ENCODE data around the gene TECPR2.

DNA sequence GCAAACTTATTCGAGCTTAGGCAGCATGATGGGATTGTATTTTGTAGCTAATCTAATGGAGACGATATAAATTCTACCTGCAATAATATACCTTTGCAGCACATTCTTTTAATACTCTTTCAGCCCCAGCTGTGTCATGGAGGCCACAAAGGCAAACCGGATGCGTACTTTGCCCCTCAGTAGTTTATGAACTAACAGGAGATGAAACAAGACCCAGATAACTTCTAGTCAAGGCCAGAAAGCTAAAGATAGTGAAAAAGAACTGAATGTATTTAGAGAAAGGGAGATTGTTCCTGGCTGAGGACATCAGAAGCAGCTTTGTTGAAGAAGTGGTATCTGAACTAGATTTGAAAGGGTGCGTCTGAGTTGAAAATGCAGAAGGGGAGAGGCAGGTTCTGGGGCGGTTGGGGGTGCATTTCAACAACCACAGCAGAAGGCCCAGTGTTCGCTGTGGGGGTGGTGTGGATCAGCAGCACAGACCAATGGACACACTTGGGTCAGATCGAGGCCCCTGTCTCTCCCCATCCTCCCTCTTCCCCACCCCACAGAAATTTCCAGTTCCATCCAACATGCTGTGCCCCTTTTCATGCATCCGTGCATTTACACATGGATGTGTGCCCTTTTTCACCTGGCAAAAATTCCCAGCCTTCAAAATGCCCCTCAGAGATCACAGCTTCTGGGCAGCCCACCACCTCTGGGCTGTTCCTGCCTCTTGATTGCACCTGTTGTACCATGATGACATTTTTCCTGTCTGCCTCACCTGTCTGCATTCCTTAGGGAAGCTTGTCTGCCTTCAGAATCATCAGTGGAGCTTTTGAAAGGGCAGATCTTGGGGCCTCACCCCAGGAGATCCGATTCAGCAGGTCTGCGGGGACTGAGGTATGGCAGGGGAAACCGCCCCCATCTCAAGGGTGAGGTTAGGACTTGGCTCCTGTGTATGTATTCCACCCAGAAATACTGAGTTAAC is 41.0 kb upstream of the TECPR2 start:
- TF ChIP-seq, protein P1, sequence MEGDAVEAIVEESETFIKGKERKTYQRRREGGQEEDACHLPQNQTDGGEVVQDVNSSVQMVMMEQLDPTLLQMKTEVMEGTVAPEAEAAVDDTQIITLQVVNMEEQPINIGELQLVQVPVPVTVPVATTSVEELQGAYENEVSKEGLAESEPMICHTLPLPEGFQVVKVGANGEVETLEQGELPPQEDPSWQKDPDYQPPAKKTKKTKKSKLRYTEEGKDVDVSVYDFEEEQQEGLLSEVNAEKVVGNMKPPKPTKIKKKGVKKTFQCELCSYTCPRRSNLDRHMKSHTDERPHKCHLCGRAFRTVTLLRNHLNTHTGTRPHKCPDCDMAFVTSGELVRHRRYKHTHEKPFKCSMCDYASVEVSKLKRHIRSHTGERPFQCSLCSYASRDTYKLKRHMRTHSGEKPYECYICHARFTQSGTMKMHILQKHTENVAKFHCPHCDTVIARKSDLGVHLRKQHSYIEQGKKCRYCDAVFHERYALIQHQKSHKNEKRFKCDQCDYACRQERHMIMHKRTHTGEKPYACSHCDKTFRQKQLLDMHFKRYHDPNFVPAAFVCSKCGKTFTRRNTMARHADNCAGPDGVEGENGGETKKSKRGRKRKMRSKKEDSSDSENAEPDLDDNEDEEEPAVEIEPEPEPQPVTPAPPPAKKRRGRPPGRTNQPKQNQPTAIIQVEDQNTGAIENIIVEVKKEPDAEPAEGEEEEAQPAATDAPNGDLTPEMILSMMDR (IDR thresholded peaks at IDR 0.05; ENCODE audit: insufficient read depth, low read depth, low read length), result no peak
- TF ChIP-seq EZH2 (IDR thresholded peaks at IDR 0.05; ENCODE audit: insufficient read depth, low read length), result no peak

Measured in astrocyte (in vitro differentiated cells and primary cell).